ENCODE results near the gene GRID1. TPM values are rescaled to one million over a fixed set of nuclear protein-coding genes. Genes with fewer than 3 reads are reported as not detected.

Gene GRID1
- total RNA-seq, 1 experiment from 2014 or later = 0.37 TPM

DNA sequence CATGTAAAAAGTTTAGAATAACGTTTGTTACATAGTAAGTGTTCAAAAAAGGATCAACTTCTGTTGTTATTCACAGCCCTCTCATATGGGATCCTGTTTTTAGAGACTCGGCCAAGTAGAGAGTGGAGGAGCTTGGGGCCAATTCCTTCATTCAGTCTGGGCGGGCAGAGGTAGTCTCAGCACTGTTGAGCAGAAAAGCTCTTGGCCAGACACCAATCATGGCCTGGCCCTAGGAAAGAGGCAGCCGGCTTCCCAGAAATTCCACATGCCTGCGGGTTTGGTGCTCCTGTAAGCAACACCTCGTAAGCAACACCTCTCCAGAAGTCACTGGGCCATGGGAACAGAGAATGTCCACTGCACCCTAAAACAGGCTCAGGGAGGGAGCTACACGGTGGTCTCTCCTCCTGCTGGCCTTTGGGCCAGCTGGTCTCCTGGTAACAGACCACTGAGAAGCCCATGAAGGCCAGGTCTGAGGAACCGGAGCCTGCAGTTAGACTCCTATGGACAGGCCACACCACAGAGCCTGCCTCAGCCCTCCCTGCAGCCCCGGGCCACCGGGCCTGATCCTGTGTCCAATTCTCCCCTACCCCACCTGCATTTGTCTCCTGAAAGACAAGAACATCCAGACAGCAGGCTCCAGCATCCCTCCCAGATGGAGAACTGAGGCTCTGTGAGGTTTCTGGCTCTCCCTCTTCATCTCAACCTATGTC, 149.1 kb downstream of the GRID1 start (continued):
- TF ChIP-seq ZNF396 (CRISPR knock-in tag; IDR thresholded peaks at IDR 0.05; ENCODE audit: borderline replicate concordance) (no peak), TCF7 (CRISPR knock-in tag; IDR thresholded peaks at IDR 0.05; ENCODE audit: low read depth) (no peak), IRF2 (CRISPR knock-in tag; IDR thresholded peaks at IDR 0.05; ENCODE audit: borderline replicate concordance, low read depth) (no peak), RORB (CRISPR knock-in tag; IDR thresholded peaks at IDR 0.05) (no peak), FOXP1 (CRISPR knock-in tag; IDR thresholded peaks at IDR 0.05; ENCODE audit: borderline replicate concordance) (no peak)
- TF ChIP-seq, protein P1, sequence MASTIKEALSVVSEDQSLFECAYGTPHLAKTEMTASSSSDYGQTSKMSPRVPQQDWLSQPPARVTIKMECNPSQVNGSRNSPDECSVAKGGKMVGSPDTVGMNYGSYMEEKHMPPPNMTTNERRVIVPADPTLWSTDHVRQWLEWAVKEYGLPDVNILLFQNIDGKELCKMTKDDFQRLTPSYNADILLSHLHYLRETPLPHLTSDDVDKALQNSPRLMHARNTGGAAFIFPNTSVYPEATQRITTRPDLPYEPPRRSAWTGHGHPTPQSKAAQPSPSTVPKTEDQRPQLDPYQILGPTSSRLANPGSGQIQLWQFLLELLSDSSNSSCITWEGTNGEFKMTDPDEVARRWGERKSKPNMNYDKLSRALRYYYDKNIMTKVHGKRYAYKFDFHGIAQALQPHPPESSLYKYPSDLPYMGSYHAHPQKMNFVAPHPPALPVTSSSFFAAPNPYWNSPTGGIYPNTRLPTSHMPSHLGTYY (CRISPR knock-in tag; IDR thresholded peaks at IDR 0.05) = no peak
- TF ChIP-seq, protein P2, sequence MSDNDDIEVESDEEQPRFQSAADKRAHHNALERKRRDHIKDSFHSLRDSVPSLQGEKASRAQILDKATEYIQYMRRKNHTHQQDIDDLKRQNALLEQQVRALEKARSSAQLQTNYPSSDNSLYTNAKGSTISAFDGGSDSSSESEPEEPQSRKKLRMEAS (CRISPR knock-in tag; IDR thresholded peaks at IDR 0.05) = no peak
- TF ChIP-seq, protein P3, sequence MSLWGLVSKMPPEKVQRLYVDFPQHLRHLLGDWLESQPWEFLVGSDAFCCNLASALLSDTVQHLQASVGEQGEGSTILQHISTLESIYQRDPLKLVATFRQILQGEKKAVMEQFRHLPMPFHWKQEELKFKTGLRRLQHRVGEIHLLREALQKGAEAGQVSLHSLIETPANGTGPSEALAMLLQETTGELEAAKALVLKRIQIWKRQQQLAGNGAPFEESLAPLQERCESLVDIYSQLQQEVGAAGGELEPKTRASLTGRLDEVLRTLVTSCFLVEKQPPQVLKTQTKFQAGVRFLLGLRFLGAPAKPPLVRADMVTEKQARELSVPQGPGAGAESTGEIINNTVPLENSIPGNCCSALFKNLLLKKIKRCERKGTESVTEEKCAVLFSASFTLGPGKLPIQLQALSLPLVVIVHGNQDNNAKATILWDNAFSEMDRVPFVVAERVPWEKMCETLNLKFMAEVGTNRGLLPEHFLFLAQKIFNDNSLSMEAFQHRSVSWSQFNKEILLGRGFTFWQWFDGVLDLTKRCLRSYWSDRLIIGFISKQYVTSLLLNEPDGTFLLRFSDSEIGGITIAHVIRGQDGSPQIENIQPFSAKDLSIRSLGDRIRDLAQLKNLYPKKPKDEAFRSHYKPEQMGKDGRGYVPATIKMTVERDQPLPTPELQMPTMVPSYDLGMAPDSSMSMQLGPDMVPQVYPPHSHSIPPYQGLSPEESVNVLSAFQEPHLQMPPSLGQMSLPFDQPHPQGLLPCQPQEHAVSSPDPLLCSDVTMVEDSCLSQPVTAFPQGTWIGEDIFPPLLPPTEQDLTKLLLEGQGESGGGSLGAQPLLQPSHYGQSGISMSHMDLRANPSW (CRISPR knock-in tag; conservative IDR thresholded peaks at IDR 0.05; ENCODE audit: low read depth) = no peak
- TF ChIP-seq, protein P4, sequence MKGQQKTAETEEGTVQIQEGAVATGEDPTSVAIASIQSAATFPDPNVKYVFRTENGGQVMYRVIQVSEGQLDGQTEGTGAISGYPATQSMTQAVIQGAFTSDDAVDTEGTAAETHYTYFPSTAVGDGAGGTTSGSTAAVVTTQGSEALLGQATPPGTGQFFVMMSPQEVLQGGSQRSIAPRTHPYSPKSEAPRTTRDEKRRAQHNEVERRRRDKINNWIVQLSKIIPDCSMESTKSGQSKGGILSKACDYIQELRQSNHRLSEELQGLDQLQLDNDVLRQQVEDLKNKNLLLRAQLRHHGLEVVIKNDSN (CRISPR knock-in tag; IDR thresholded peaks at IDR 0.05) = no peak
- TF ChIP-seq, protein P5, sequence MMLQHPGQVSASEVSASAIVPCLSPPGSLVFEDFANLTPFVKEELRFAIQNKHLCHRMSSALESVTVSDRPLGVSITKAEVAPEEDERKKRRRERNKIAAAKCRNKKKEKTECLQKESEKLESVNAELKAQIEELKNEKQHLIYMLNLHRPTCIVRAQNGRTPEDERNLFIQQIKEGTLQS (CRISPR knock-in tag; conservative IDR thresholded peaks at IDR 0.05) = no peak

DNA sequence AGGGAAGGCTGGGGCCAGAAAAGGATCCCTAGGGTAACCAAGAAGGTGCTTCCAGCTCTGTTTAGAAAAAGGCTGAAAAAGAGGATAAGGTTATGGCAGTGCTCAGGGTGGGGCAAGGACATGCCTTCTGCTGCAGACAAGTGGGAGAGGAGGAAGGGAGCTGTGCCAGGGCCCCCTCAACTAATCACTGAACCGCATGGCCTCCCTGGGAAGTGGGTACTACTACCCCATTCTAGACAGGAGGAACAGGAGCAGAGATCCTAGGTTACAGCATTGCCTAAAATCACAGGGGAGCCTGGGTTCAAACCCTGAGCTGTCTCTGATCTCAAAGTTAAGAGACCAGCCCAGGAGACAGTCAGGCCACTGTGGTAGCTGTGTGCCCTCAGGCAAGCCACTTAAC, 149.7 kb downstream of the GRID1 start:
- Mint-ChIP-seq H3K4me1 (peaks cover 5% of the 10 kb centered on the region), H3K4me3 (no peak overlapping the region), H3K27ac (no peak overlapping the region), H3K9me3 (peaks cover 8% of the 10 kb centered on the region; the same call in 1 of the 2 replicates), H3K36me3 (no peaks in the 10 kb centered on the region), H3K27me3 (ENCODE audit: low read depth) (no peaks in the 10 kb centered on the region)
- ChIA-PET POLR2A (no interaction called here), CTCF (interaction anchor here (0.8 to 2.3 kb wide), 2 partner anchors 39 to 78 kb away, joined by 4 to 7 read pairs; no protein-coding TSS in a partner anchor)
- DNase-seq (ENCODE audit: low spot score) (no peak), ATAC-seq (no peak)
- no peak for TF ChIP-seq IRF2 (CRISPR knock-in tag; IDR thresholded peaks at IDR 0.05; ENCODE audit: borderline replicate concordance, low read depth)
- TF ChIP-seq ZNF263 (CRISPR knock-in tag; IDR thresholded peaks at IDR 0.05; ENCODE audit: low read depth) = no peak
- no peak for TF ChIP-seq NR2C2 (CRISPR knock-in tag; IDR thresholded peaks at IDR 0.05)
- TF ChIP-seq, protein P6, sequence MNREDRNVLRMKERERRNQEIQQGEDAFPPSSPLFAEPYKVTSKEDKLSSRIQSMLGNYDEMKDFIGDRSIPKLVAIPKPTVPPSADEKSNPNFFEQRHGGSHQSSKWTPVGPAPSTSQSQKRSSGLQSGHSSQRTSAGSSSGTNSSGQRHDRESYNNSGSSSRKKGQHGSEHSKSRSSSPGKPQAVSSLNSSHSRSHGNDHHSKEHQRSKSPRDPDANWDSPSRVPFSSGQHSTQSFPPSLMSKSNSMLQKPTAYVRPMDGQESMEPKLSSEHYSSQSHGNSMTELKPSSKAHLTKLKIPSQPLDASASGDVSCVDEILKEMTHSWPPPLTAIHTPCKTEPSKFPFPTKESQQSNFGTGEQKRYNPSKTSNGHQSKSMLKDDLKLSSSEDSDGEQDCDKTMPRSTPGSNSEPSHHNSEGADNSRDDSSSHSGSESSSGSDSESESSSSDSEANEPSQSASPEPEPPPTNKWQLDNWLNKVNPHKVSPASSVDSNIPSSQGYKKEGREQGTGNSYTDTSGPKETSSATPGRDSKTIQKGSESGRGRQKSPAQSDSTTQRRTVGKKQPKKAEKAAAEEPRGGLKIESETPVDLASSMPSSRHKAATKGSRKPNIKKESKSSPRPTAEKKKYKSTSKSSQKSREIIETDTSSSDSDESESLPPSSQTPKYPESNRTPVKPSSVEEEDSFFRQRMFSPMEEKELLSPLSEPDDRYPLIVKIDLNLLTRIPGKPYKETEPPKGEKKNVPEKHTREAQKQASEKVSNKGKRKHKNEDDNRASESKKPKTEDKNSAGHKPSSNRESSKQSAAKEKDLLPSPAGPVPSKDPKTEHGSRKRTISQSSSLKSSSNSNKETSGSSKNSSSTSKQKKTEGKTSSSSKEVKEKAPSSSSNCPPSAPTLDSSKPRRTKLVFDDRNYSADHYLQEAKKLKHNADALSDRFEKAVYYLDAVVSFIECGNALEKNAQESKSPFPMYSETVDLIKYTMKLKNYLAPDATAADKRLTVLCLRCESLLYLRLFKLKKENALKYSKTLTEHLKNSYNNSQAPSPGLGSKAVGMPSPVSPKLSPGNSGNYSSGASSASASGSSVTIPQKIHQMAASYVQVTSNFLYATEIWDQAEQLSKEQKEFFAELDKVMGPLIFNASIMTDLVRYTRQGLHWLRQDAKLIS (CRISPR knock-in tag; IDR thresholded peaks at IDR 0.05; ENCODE audit: borderline replicate concordance) = no peak
- TF ChIP-seq GRHL2 (CRISPR knock-in tag; IDR thresholded peaks at IDR 0.05; ENCODE audit: insufficient replicate concordance, severe bottlenecking) = no peak
- TF ChIP-seq ZNF232 (CRISPR knock-in tag; IDR thresholded peaks at IDR 0.05) = no peak
- TF ChIP-seq, protein P7, sequence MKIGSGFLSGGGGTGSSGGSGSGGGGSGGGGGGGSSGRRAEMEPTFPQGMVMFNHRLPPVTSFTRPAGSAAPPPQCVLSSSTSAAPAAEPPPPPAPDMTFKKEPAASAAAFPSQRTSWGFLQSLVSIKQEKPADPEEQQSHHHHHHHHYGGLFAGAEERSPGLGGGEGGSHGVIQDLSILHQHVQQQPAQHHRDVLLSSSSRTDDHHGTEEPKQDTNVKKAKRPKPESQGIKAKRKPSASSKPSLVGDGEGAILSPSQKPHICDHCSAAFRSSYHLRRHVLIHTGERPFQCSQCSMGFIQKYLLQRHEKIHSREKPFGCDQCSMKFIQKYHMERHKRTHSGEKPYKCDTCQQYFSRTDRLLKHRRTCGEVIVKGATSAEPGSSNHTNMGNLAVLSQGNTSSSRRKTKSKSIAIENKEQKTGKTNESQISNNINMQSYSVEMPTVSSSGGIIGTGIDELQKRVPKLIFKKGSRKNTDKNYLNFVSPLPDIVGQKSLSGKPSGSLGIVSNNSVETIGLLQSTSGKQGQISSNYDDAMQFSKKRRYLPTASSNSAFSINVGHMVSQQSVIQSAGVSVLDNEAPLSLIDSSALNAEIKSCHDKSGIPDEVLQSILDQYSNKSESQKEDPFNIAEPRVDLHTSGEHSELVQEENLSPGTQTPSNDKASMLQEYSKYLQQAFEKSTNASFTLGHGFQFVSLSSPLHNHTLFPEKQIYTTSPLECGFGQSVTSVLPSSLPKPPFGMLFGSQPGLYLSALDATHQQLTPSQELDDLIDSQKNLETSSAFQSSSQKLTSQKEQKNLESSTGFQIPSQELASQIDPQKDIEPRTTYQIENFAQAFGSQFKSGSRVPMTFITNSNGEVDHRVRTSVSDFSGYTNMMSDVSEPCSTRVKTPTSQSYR (CRISPR knock-in tag; IDR thresholded peaks at IDR 0.05) = no peak
- TF ChIP-seq ZNF396 (CRISPR knock-in tag; IDR thresholded peaks at IDR 0.05; ENCODE audit: borderline replicate concordance) = no peak
- TF ChIP-seq, protein P8, sequence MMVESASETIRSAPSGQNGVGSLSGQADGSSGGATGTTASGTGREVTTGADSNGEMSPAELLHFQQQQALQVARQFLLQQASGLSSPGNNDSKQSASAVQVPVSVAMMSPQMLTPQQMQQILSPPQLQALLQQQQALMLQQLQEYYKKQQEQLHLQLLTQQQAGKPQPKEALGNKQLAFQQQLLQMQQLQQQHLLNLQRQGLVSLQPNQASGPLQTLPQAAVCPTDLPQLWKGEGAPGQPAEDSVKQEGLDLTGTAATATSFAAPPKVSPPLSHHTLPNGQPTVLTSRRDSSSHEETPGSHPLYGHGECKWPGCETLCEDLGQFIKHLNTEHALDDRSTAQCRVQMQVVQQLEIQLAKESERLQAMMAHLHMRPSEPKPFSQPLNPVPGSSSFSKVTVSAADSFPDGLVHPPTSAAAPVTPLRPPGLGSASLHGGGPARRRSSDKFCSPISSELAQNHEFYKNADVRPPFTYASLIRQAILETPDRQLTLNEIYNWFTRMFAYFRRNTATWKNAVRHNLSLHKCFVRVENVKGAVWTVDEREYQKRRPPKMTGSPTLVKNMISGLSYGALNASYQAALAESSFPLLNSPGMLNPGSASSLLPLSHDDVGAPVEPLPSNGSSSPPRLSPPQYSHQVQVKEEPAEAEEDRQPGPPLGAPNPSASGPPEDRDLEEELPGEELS (CRISPR knock-in tag; IDR thresholded peaks at IDR 0.05) = no peak

All from WTC11 (cell line).